Heart left ventricle (tissue), 13 donors: ENCODE measurements around the gene ADAM23.

Experiments
- POLR2A ChIP-seq, 2 donors: fragments of 450-650 bp; IDR thresholded peaks; one replicate each; pipeline ENCODE4 v1.6.1; 2017; ENCODE audit warnings: antibody characterized with exemption in 2 of 2, mild to moderate bottlenecking in 2 of 2, moderate library complexity in 2 of 2
- TF ChIP-seq, protein P1 (sequence below), 12 donors: fragments of 200-600 bp; sonication (generic) in 4 of 12; IDR thresholded peaks; one replicate each; pipeline versions ENCODE4 v1.5.0 to v1.8.0; 2018 to 2022; ENCODE audit warnings: antibody characterized with exemption in 12 of 12, mild to moderate bottlenecking in 5 of 12
- donor health status: ischemic (EF 13 %, LVEDD 7.1; RV severe dilation, severe dysfunction).
- donor health status: DM: no; HTN: yes; CAD: no.
- donor health status: DM: no; HTN: no; CAD: no.
- donor health status: ischemic (EF 25% LVEDD 6.9; RV normal size, moderate dysfunction).
- donor health status: ischemic (EF 25% LVEDD 5.7; RV mildly dilated, moderate dysfunction).
- donor health status: ischemic (EF 35%, LVEDD 5.7; RV mildly dilated, moderate dysfunction).
- donor health status: nonischemic (EF 11% LVEDD 7.7; RV severe dilation, severe dysfunction).
- donor health status: DM: yes; HTN: yes; CAD: no.
- donor health status: PGD.
- donor health status: ischemic (EF 29% LVEDD 5.4; RV normal size, mild dysfunction).
- donor health status: nonischemic (EF 23%, LVEDD 6.1; RV moderate dilation, normal function).

DNA sequence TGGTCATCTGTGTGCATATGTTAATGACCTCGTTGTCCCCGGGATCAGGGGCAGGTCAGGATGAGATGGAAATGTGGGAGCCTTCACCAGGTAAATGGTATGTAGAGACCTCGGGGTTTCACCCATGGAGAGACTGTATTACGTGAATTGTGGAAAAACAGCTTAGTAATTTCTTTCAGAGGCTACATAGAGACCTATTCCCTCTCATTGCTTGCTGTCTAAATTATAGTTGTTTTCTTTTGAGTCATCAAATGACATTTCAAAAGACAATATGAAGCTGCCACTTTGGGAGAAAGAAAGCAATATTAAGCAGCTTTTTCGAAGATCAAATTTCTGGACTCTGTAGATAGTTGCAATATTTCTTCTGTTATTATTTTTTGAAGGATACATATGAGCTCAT is 20.4 kb downstream of the ADAM23 start:
- TF ChIP-seq POLR2A (IDR thresholded peaks at IDR 0.05) = no peak
- TF ChIP-seq, protein P1, sequence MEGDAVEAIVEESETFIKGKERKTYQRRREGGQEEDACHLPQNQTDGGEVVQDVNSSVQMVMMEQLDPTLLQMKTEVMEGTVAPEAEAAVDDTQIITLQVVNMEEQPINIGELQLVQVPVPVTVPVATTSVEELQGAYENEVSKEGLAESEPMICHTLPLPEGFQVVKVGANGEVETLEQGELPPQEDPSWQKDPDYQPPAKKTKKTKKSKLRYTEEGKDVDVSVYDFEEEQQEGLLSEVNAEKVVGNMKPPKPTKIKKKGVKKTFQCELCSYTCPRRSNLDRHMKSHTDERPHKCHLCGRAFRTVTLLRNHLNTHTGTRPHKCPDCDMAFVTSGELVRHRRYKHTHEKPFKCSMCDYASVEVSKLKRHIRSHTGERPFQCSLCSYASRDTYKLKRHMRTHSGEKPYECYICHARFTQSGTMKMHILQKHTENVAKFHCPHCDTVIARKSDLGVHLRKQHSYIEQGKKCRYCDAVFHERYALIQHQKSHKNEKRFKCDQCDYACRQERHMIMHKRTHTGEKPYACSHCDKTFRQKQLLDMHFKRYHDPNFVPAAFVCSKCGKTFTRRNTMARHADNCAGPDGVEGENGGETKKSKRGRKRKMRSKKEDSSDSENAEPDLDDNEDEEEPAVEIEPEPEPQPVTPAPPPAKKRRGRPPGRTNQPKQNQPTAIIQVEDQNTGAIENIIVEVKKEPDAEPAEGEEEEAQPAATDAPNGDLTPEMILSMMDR (IDR thresholded peaks at IDR 0.05) = no peak
